HCT116 (cell line): ENCODE results near the gene RHBDF1. TPM values are rescaled to one million over a fixed set of nuclear protein-coding genes. Genes with fewer than 3 reads are reported as not detected.

Source experiments
- ATAC-seq: fragments of 200-7000 bp; cut with Tn5 transposase; 2 replicates; pipeline ENCODE4 v1.9.1; 2020; ENCODE audit warnings: mild to moderate bottlenecking, moderate library complexity
- BruUV-seq: library from RNA; stranded (reverse); fragments of 400-500 nt; replicated peaks from 2 replicates; lab custom pipeline; 2021; lab: Mats Ljungman, UMichigan
- CTCF ChIA-PET: fragments of 300-600 bp; sonication (Branson Sonifier 250); formaldehyde crosslinking; loops from one replicate; lab custom pipeline; 2021; ENCODE audit warnings: antibody characterized with exemption; lab: Charles Lee
- POLR2A ChIA-PET: fragments of 300-600, 350-600 bp; sonication (Branson Sonifier 250); formaldehyde crosslinking; loops from one replicate; lab custom pipeline; 2021; ENCODE audit warnings: antibody characterized with exemption; lab: Charles Lee
- RAD21 ChIA-PET, 2 experiments: fragments of 300-600 bp; sonication (Branson Sonifier 250); formaldehyde crosslinking; loops; one replicate each; lab custom pipeline; 2023; ENCODE audit warnings: low total read pairs in 2 of 2; ENCODE audit not compliant: uncharacterized antibody in 2 of 2, unreplicated experiment in 2 of 2, low non-redundant PET in 1 of 2; lab: Charles Lee
- DNase-seq: peaks from one replicate; pipeline ENCODE4 v3.0.0-alpha.2; 2010; ENCODE audit warnings: low read depth, low spot score
- H2AFZ ChIP-seq: fragments of 200-600 bp; shearing (Covaris generic), sonication (generic); 2 replicates; pipeline ENCODE4 v1.6.1; 2017; ENCODE audit warnings: low read depth, mixed run types, mixed read lengths, antibody characterized with exemption, low read length; ENCODE audit not compliant: poor library complexity, severe bottlenecking
- H3K27ac ChIP-seq: 2 replicates; pipeline ENCODE4 v1.5.1; 2012; ENCODE audit warnings: low read depth, low read length
- H3K27me3 ChIP-seq: fragments of 200-600 bp; sonication (generic); 2 replicates; pipeline ENCODE4 v1.6.1; 2016; ENCODE audit warnings: mixed run types, low read length, mixed read lengths; ENCODE audit not compliant: insufficient read depth
- H3K36me3 ChIP-seq, 2 experiments: fragments of 200-500 bp in 1 of 2; fragments of 200-600 bp in 1 of 2; sonication (Bioruptor generic) in 1 of 2; sonication (generic) in 1 of 2; 2 replicates each; pipeline versions ENCODE4 v1.5.1 to v1.6.1; 2014 to 2016; ENCODE audit warnings: low read length in 2 of 2, inconsistent platforms in 1 of 2, mixed read lengths in 1 of 2, mixed run types in 1 of 2; ENCODE audit not compliant: insufficient read depth in 2 of 2, control insufficient read depth in 1 of 2
- H3K4me1 ChIP-seq, 2 experiments: fragments of 200-600 bp in 1 of 2; sonication (generic) in 1 of 2; 2 replicates each; pipeline versions ENCODE4 v1.5.1 to v1.6.1; 2012 to 2017; ENCODE audit warnings: low read length in 2 of 2, inconsistent platforms in 1 of 2, mild to moderate bottlenecking in 1 of 2, mixed read lengths in 1 of 2, mixed run types in 1 of 2, moderate library complexity in 1 of 2; ENCODE audit not compliant: insufficient read depth in 2 of 2, control insufficient read depth in 1 of 2
- H3K4me2 ChIP-seq: fragments of 200-600 bp; sonication (generic); 2 replicates; pipeline ENCODE4 v1.6.1; 2017; ENCODE audit warnings: mixed run types, low read length, mixed read lengths
- H3K4me3 ChIP-seq, 2 experiments: fragments of 200-600 bp in 1 of 2; sonication (generic) in 1 of 2; replicated peaks in 1 of 2; 2 replicates each; pipeline ENCODE4 v1.5.1; 2011 to 2016; ENCODE audit warnings: low read length in 2 of 2, control low read depth in 1 of 2, low read depth in 1 of 2, mild to moderate bottlenecking in 1 of 2, mixed read lengths in 1 of 2, mixed run types in 1 of 2
- H3K79me2 ChIP-seq: fragments of 200-600 bp; sonication (generic); 2 replicates; pipeline ENCODE4 v1.6.1; 2017; ENCODE audit warnings: mild to moderate bottlenecking, mixed run types, low read length, moderate library complexity, mixed read lengths; ENCODE audit not compliant: insufficient read depth
- H3K9ac ChIP-seq: fragments of 200-600 bp; sonication (generic); 2 replicates; pipeline ENCODE4 v1.6.1; 2016; ENCODE audit warnings: low read length, mixed read lengths
- H3K9me2 ChIP-seq: fragments of 200-600 bp; sonication (generic), shearing (Covaris generic); 2 replicates; pipeline ENCODE4 v1.6.1; 2017; ENCODE audit warnings: mixed run types, mild to moderate bottlenecking, moderate library complexity; ENCODE audit not compliant: insufficient read depth
- H3K9me3 ChIP-seq, 2 experiments: fragments of 200-500 bp in 1 of 2; fragments of 200-600 bp in 1 of 2; sonication (Bioruptor generic) in 1 of 2; sonication (generic) in 1 of 2; 2 replicates each; pipeline ENCODE4 v1.6.1; 2014 to 2017; ENCODE audit warnings: low read length in 2 of 2, mixed read lengths in 2 of 2, inconsistent platforms in 1 of 2, low read depth in 1 of 2, mild to moderate bottlenecking in 1 of 2, mixed run types in 1 of 2, moderate library complexity in 1 of 2; ENCODE audit not compliant: control insufficient read depth in 1 of 2, insufficient read depth in 1 of 2
- H4K20me1 ChIP-seq: fragments of 200-600 bp; sonication (generic), shearing (Covaris generic); 2 replicates; pipeline ENCODE4 v1.6.1; 2017; ENCODE audit warnings: mixed run types, mild to moderate bottlenecking, moderate library complexity; ENCODE audit not compliant: insufficient read depth
- CEBPB ChIP-seq: IDR thresholded peaks from 2 replicates; pipeline ENCODE4 v1.6.1; 2012; ENCODE audit warnings: low read depth
- EZH2 ChIP-seq: fragments of 200-600 bp; sonication (generic); IDR thresholded peaks from 2 replicates; pipeline ENCODE4 v1.6.1; 2017; ENCODE audit warnings: antibody characterized with exemption, mixed run types
- FOSL1 ChIP-seq: IDR thresholded peaks from 2 replicates; pipeline ENCODE4 v1.6.1; 2012; ENCODE audit warnings: low read depth
- JUND ChIP-seq: IDR thresholded peaks from 2 replicates; pipeline ENCODE4 v1.6.1; 2012
- POLR2AphosphoS5 ChIP-seq: IDR thresholded peaks from 2 replicates; pipeline ENCODE4 v1.6.1; 2011; ENCODE audit warnings: mild to moderate bottlenecking, low read depth, low read length, moderate library complexity
- RAD21 ChIP-seq: IDR thresholded peaks from 2 replicates; pipeline ENCODE4 v1.6.1; 2012; ENCODE audit warnings: low read depth, mild to moderate bottlenecking
- TCF7L2 ChIP-seq: IDR thresholded peaks from 2 replicates; pipeline ENCODE4 v1.7.0; 2011; ENCODE audit warnings: borderline replicate concordance, inconsistent platforms; ENCODE audit not compliant: insufficient read depth, insufficient read length; ENCODE audit errors: extremely low read depth
- ZNF274 ChIP-seq: fragments of 200-500 bp; sonication (Bioruptor generic); IDR thresholded peaks from 2 replicates; pipeline ENCODE4 v1.6.1; 2014; ENCODE audit warnings: mild to moderate bottlenecking, low read depth, low read length, inconsistent platforms
- intact Hi-C: fragments of 100-400 bp; cut with micrococcal nuclease; formaldehyde crosslinking; loops from 2 replicates; pipeline ENCODE4 v1.10.0; 2022
- total RNA-seq: library from RNA; stranded (reverse); gene quantifications from one replicate; pipeline ENCODE4 v1.2.1, GENCODE V29; 2021; ENCODE audit not compliant: unreplicated experiment
- TF ChIP-seq, protein P1 (sequence below), 3 experiments: fragments of 200-600 bp in 1 of 3; sonication (generic) in 1 of 3; IDR thresholded peaks in 2 of 3; conservative IDR thresholded peaks in 1 of 3; 2 replicates each; pipeline ENCODE4 v1.5.1; 2012 to 2017; ENCODE audit warnings: low read depth in 2 of 3, low read length in 2 of 3, antibody characterized with exemption in 1 of 3, borderline replicate concordance in 1 of 3, control low read depth in 1 of 3, mild to moderate bottlenecking in 1 of 3, mixed read lengths in 1 of 3, mixed run types in 1 of 3, moderate library complexity in 1 of 3; ENCODE audit not compliant: insufficient read depth in 1 of 3
- TF ChIP-seq, protein P2 (sequence below): IDR thresholded peaks from 2 replicates; pipeline ENCODE4 v1.6.1; 2012
- TF ChIP-seq, protein P3 (sequence below): IDR thresholded peaks from 2 replicates; pipeline ENCODE4 v1.6.1; 2012

RHBDF1 gene
- total RNA-seq, 1 experiment from 2014 or later: 19.8 TPM

DNA sequence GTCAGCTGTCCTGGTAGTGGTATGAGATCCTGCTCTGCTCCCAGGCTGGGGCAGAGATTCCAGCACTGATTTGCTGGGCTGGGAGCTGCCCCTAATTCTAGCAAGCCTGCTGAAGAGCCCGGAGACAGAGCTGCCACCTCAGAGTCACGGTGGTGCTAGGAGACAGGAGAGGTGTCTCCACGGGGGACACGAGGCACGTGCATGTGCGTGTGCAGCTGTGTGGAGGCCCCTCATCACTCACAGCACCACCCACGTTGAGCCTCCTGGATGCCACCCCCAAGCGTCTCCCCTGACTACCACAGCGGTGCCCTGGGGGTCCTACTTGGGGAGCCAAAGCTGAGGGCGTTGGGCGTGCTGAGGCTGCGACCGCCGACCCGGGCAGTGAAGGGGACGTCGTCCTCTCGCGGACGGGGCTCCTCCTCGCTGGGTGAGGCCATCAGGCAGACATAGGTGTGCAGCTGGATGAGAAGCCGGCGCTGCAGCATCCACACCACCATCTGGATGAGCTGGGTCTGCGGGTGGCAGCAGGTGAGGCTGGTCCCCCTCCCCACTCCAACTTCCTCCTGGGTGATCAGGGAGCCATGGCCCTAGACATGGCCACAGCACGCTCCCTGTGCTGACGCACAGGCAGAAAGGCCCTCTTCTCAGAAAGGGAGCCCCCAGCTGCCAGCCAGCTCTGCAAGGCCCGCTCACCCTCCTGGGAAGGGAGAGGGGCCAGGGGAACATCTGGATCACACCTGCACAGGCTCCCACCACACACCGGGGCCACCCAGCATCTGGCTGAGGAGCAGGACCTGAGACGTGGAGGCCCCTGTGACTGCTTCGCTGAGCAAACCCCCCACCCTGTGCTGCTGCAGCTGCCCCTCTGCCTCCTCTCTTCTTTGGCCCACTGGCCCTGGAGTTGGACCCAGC is 17.2 kb upstream of the RHBDF1 start:
- no peak for ATAC-seq

More for the DNA sequence above, 17.2 kb upstream of the RHBDF1 start:
- intact Hi-C loops: no loop called here
- POLR2A ChIA-PET: no interaction called here
- no peaks in the 10 kb centered on the region for H3K27me3 ChIP-seq
- no peak overlapping the region for H3K4me3 ChIP-seq
- no TSS peak for BruUV-seq
- RAD21 ChIA-PET: no interaction called here
- no peaks in the 10 kb centered on the region for H3K4me1 ChIP-seq
- no peak for DNase-seq
- no peak overlapping the region for H3K27ac ChIP-seq
- TF ChIP-seq, protein P1, sequence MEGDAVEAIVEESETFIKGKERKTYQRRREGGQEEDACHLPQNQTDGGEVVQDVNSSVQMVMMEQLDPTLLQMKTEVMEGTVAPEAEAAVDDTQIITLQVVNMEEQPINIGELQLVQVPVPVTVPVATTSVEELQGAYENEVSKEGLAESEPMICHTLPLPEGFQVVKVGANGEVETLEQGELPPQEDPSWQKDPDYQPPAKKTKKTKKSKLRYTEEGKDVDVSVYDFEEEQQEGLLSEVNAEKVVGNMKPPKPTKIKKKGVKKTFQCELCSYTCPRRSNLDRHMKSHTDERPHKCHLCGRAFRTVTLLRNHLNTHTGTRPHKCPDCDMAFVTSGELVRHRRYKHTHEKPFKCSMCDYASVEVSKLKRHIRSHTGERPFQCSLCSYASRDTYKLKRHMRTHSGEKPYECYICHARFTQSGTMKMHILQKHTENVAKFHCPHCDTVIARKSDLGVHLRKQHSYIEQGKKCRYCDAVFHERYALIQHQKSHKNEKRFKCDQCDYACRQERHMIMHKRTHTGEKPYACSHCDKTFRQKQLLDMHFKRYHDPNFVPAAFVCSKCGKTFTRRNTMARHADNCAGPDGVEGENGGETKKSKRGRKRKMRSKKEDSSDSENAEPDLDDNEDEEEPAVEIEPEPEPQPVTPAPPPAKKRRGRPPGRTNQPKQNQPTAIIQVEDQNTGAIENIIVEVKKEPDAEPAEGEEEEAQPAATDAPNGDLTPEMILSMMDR (IDR thresholded peaks at IDR 0.05 in 2 of 3, conservative IDR thresholded peaks at IDR 0.05 in 1 of 3; ENCODE audit: borderline replicate concordance in 1 of 3, insufficient read depth in 1 of 3, low read depth in 2 of 3, low read length in 2 of 3): no peak
- TF ChIP-seq POLR2AphosphoS5 (no peak), RAD21 (no peak), FOSL1 (no peak), TCF7L2 (no peak), CEBPB (no peak), EZH2 (no peak), ZNF274 (no peak), JUND (no peak)
- TF ChIP-seq, protein P2, sequence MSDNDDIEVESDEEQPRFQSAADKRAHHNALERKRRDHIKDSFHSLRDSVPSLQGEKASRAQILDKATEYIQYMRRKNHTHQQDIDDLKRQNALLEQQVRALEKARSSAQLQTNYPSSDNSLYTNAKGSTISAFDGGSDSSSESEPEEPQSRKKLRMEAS: no peak
- TF ChIP-seq, protein P3, sequence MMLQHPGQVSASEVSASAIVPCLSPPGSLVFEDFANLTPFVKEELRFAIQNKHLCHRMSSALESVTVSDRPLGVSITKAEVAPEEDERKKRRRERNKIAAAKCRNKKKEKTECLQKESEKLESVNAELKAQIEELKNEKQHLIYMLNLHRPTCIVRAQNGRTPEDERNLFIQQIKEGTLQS: no peak
- TF ChIP-seq, all 23 proteins: peak for 0
- H3K4me2 ChIP-seq: no peak overlapping the region
- H4K20me1 ChIP-seq: no peaks in the 10 kb centered on the region
- CTCF ChIA-PET: no interaction called here
- H3K36me3 ChIP-seq: no peaks in the 10 kb centered on the region
- no peak overlapping the region for H3K9ac ChIP-seq
- H3K9me2 ChIP-seq: no peaks in the 10 kb centered on the region
- H3K9me3 ChIP-seq: no peaks in the 10 kb centered on the region
- no peak overlapping the region for H2AFZ ChIP-seq
- H3K79me2 ChIP-seq: no peaks in the 10 kb centered on the region
